ENCODE results near the gene SLC22A2. TPM values are rescaled to one million over a fixed set of nuclear protein-coding genes. Genes with fewer than 3 reads are reported as not detected.

SLC22A2 gene
- polyA plus RNA-seq, 4 donors = 0.04 TPM; not detected in 3

GRCh38 chr6:160298121-160298520, 39.5 kb upstream of the SLC22A2 start:
- 86 to 87% (median 86%) methylated on average over 8 of the region's 8 CpGs for WGBS, 3 donors
- Histone ChIP-seq H3K4me1 (ENCODE audit: control insufficient read depth in 3 of 3, insufficient read depth in 2 of 3, low read depth in 1 of 3, low read length in 2 of 3) (peaks cover 0 to 16% (median 10%) of the 10 kb centered on the region in 3 donors), H3K27me3 (ENCODE audit: control insufficient read depth in 3 of 3, insufficient read depth in 3 of 3, low read length in 3 of 3) (no peaks in the 10 kb centered on the region), H3K4me3 (ENCODE audit: low read depth in 1 of 3, low read length in 3 of 3) (no peak overlapping the region), H3K36me3 (ENCODE audit: control insufficient read depth in 3 of 3, insufficient read depth in 2 of 3, low read depth in 1 of 3, low read length in 3 of 3) (no peaks in the 10 kb centered on the region), H3K9me3 (ENCODE audit: control insufficient read depth in 2 of 2, insufficient read depth in 1 of 2, low read depth in 1 of 2, low read length in 1 of 2) (peaks cover 0 to 6% of the 10 kb centered on the region in 2 donors), H3K27ac (ENCODE audit: low read depth in 1 of 3, low read length in 2 of 3) (no peak overlapping the region)
- DNase-seq (no peak), FAIRE-seq (no peak)

- H3K4me3 ChIP-seq (ENCODE audit: low read depth in 1 of 3, low read length in 3 of 3) = no peak overlapping the region
- no peaks in the 10 kb centered on the region for H3K27me3 ChIP-seq (ENCODE audit: control insufficient read depth in 3 of 3, insufficient read depth in 3 of 3, low read length in 3 of 3)
- DNase-seq = peak; percentile 52 to 63
- no peaks in the 10 kb centered on the region for H3K36me3 ChIP-seq (ENCODE audit: control insufficient read depth in 3 of 3, insufficient read depth in 2 of 3, low read depth in 1 of 3, low read length in 3 of 3)
- peaks cover 0 to 16% (median 10%) of the 10 kb centered on the region in 3 donors for H3K4me1 ChIP-seq (ENCODE audit: control insufficient read depth in 3 of 3, insufficient read depth in 2 of 3, low read depth in 1 of 3, low read length in 2 of 3)
- FAIRE-seq = no peak
- WGBS, 3 donors = 52 to 69% (median 53%) methylated on average over 6 of the region's 6 CpGs
- H3K9me3 ChIP-seq (ENCODE audit: control insufficient read depth in 2 of 2, insufficient read depth in 1 of 2, low read depth in 1 of 2, low read length in 1 of 2) = peaks cover 0 to 1% of the 10 kb centered on the region in 2 donors
- H3K27ac ChIP-seq (ENCODE audit: low read depth in 1 of 3, low read length in 2 of 3) = no peak overlapping the region
Observed at GRCh38 chr6:160297310-160297709, 38.7 kb upstream of the SLC22A2 start.

DNA sequence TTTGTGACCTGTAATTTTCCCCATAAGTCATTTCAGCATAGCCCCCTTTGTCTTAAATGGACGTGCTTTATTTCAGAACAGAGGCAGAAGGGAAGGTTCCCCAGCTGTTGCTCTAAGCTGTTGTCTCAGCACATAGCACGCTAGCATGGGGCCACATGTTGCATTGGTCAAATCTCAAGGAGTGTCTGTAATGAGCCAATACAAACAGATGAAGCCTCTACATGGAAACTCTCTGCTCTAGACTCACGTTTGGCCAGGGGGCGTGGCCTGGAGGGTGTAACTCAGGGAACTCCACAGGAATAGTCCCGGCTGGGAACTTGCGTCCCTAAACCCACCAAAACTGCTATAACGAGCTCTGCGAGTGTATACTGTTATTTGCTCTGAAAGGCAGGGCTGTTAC, 35.2 kb upstream of the SLC22A2 start:
- no peaks in the 10 kb centered on the region for H3K9me3 ChIP-seq (ENCODE audit: control insufficient read depth in 2 of 2, insufficient read depth in 1 of 2, low read depth in 1 of 2, low read length in 1 of 2)
- H3K27me3 ChIP-seq (ENCODE audit: control insufficient read depth in 3 of 3, insufficient read depth in 3 of 3, low read length in 3 of 3) = no peaks in the 10 kb centered on the region
- no peaks in the 10 kb centered on the region for H3K36me3 ChIP-seq (ENCODE audit: control insufficient read depth in 3 of 3, insufficient read depth in 2 of 3, low read depth in 1 of 3, low read length in 3 of 3)
- no peak overlapping the region for H3K4me3 ChIP-seq (ENCODE audit: low read depth in 1 of 3, low read length in 3 of 3)
- FAIRE-seq (no peak), DNase-seq (peak in 1 of 2 donors; percentile 34)
- H3K27ac ChIP-seq (ENCODE audit: low read depth in 1 of 3, low read length in 2 of 3) = no peak overlapping the region
- 44 to 59% (median 55%) methylated on average over 8 of the region's 8 CpGs for WGBS, 3 donors
- H3K4me1 ChIP-seq (ENCODE audit: control insufficient read depth in 3 of 3, insufficient read depth in 2 of 3, low read depth in 1 of 3, low read length in 2 of 3) = no peaks in the 10 kb centered on the region

DNA sequence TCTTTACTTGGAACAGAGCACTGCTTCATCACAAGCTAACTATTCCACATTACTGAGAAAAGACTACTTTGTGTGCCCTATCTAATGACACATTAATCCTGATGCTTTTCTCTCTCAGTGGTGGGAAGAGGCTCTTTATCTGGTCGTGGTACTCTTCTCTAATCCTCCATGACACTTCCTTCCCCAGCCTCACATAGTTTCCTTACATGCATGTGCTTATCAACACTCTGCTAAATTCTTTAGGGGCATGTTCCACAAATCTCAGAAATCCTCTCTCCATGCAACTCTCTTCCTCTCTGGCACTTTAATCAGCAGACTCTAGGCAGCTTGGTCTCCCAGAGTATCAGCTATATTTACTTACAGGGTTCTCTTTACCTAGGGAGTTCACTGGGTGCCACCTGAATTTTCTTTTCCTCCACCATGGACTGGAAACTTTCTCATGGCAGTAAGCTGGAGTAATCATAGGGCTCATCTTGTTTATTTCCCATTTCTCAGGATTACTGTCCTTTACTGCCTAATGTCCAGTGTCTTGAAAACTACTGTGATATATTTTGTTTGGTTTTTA, 27.0 kb upstream of the SLC22A2 start:
- Histone ChIP-seq H3K4me3 (ENCODE audit: low read depth in 1 of 3, low read length in 3 of 3) (no peak overlapping the region), H3K27me3 (ENCODE audit: control insufficient read depth in 3 of 3, insufficient read depth in 3 of 3, low read length in 3 of 3) (no peaks in the 10 kb centered on the region), H3K4me1 (ENCODE audit: control insufficient read depth in 3 of 3, insufficient read depth in 2 of 3, low read depth in 1 of 3, low read length in 2 of 3) (no peaks in the 10 kb centered on the region), H3K27ac (ENCODE audit: low read depth in 1 of 3, low read length in 2 of 3) (no peak overlapping the region), H3K36me3 (ENCODE audit: control insufficient read depth in 3 of 3, insufficient read depth in 2 of 3, low read depth in 1 of 3, low read length in 3 of 3) (no peaks in the 10 kb centered on the region), H3K9me3 (ENCODE audit: control insufficient read depth in 2 of 2, insufficient read depth in 1 of 2, low read depth in 1 of 2, low read length in 1 of 2) (no peaks in the 10 kb centered on the region)
- FAIRE-seq (no peak), DNase-seq (no peak)
- 0 to 45% (median 18%) methylated on average over 1 of the region's 1 CpG for WGBS, 3 donors

DNA sequence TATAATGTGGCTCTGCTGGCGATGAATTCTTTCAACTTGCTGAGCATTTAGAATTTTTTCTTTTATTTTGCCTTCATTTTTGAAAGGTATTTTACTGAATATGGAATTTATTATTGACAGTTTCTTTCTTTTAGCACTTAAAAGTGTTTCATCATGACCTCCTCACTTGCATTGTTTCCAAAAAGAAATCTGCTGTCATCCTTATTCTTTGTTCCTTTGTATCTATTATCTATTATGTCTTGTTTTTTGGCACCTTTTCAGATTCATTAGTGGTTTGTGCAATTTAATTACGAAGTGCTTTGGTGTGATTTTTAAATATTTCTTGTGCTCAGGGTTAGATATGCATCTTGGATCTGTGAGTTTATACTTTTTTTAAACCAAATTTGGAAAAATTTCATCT, 26.0 kb upstream of the SLC22A2 start:
- H3K9me3 ChIP-seq (ENCODE audit: control insufficient read depth in 2 of 2, insufficient read depth in 1 of 2, low read depth in 1 of 2, low read length in 1 of 2) = no peaks in the 10 kb centered on the region
- no peak overlapping the region for H3K27ac ChIP-seq (ENCODE audit: low read depth in 1 of 3, low read length in 2 of 3)
- H3K27me3 ChIP-seq (ENCODE audit: control insufficient read depth in 3 of 3, insufficient read depth in 3 of 3, low read length in 3 of 3) = no peaks in the 10 kb centered on the region
- no peak overlapping the region for H3K4me3 ChIP-seq (ENCODE audit: low read depth in 1 of 3, low read length in 3 of 3)
- no peaks in the 10 kb centered on the region for H3K4me1 ChIP-seq (ENCODE audit: control insufficient read depth in 3 of 3, insufficient read depth in 2 of 3, low read depth in 1 of 3, low read length in 2 of 3)
- FAIRE-seq (no peak), DNase-seq (no peak)
- 86 to 93% (median 90%) methylated on average over 2 of the region's 2 CpGs for WGBS, 3 donors
- no peaks in the 10 kb centered on the region for H3K36me3 ChIP-seq (ENCODE audit: control insufficient read depth in 3 of 3, insufficient read depth in 2 of 3, low read depth in 1 of 3, low read length in 3 of 3)

DNA sequence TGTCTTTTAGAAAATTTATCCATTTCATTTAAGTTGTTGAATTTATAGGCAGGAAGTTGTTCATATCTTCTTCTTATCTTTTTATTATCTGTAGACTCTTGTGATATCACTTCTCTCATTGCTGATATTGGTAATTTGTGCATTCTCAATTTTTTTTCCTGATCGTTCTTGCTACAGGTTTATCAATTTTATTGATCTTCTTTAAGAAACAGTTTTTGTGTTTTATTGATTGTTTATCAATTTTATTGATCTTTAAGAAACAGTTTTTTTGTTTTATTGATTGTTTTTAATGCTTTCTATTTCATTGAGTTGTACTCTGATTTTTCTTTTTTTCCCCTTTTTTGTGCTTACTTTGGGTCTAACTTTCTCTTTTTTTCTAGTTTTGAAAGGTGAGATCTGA, 23.8 kb upstream of the SLC22A2 start:
- Histone ChIP-seq H3K4me1 (ENCODE audit: control insufficient read depth in 3 of 3, insufficient read depth in 2 of 3, low read depth in 1 of 3, low read length in 2 of 3) (no peaks in the 10 kb centered on the region), H3K4me3 (ENCODE audit: low read depth in 1 of 3, low read length in 3 of 3) (no peak overlapping the region), H3K27ac (ENCODE audit: low read depth in 1 of 3, low read length in 2 of 3) (no peak overlapping the region), H3K9me3 (ENCODE audit: control insufficient read depth in 2 of 2, insufficient read depth in 1 of 2, low read depth in 1 of 2, low read length in 1 of 2) (no peaks in the 10 kb centered on the region), H3K36me3 (ENCODE audit: control insufficient read depth in 3 of 3, insufficient read depth in 2 of 3, low read depth in 1 of 3, low read length in 3 of 3) (no peaks in the 10 kb centered on the region), H3K27me3 (ENCODE audit: control insufficient read depth in 3 of 3, insufficient read depth in 3 of 3, low read length in 3 of 3) (no peaks in the 10 kb centered on the region)
- WGBS, 3 donors = 0 to 33% (median 4%) methylated on average over 1 of the region's 1 CpG
- FAIRE-seq (no peak), DNase-seq (no peak)

- Histone ChIP-seq H3K4me3 (ENCODE audit: low read depth in 1 of 3, low read length in 3 of 3) (no peak overlapping the region), H3K27me3 (ENCODE audit: control insufficient read depth in 3 of 3, insufficient read depth in 3 of 3, low read length in 3 of 3) (no peaks in the 10 kb centered on the region), H3K27ac (ENCODE audit: low read depth in 1 of 3, low read length in 2 of 3) (no peak overlapping the region), H3K4me1 (ENCODE audit: control insufficient read depth in 3 of 3, insufficient read depth in 2 of 3, low read depth in 1 of 3, low read length in 2 of 3) (no peaks in the 10 kb centered on the region), H3K36me3 (ENCODE audit: control insufficient read depth in 3 of 3, insufficient read depth in 2 of 3, low read depth in 1 of 3, low read length in 3 of 3) (no peaks in the 10 kb centered on the region), H3K9me3 (ENCODE audit: control insufficient read depth in 2 of 2, insufficient read depth in 1 of 2, low read depth in 1 of 2, low read length in 1 of 2) (no peaks in the 10 kb centered on the region)
- 49 to 91% (median 87%) methylated on average over 2 of the region's 2 CpGs for WGBS, 3 donors
- DNase-seq (no peak), FAIRE-seq (no peak)
Observed at GRCh38 chr6:160279850-160280249, 21.2 kb upstream of the SLC22A2 start.

GRCh38 chr6:160278786-160279310, 20.2 kb upstream of the SLC22A2 start:
- no peaks in the 10 kb centered on the region for H3K36me3 ChIP-seq (ENCODE audit: control insufficient read depth in 3 of 3, insufficient read depth in 2 of 3, low read depth in 1 of 3, low read length in 3 of 3)
- no peaks in the 10 kb centered on the region for H3K4me1 ChIP-seq (ENCODE audit: control insufficient read depth in 3 of 3, insufficient read depth in 2 of 3, low read depth in 1 of 3, low read length in 2 of 3)
- no peaks in the 10 kb centered on the region for H3K9me3 ChIP-seq (ENCODE audit: control insufficient read depth in 2 of 2, insufficient read depth in 1 of 2, low read depth in 1 of 2, low read length in 1 of 2)
- no peak for DNase-seq
- no peak overlapping the region for H3K4me3 ChIP-seq (ENCODE audit: low read depth in 1 of 3, low read length in 3 of 3)
- no peak overlapping the region for H3K27ac ChIP-seq (ENCODE audit: low read depth in 1 of 3, low read length in 2 of 3)
- no peak for FAIRE-seq
- WGBS, 3 donors = 69 to 85% (median 71%) methylated on average over 12 of the region's 12 CpGs
- no peaks in the 10 kb centered on the region for H3K27me3 ChIP-seq (ENCODE audit: control insufficient read depth in 3 of 3, insufficient read depth in 3 of 3, low read length in 3 of 3)

GRCh38 chr6:160278311-160278710, 19.7 kb upstream of the SLC22A2 start:
- DNase-seq (no peak), FAIRE-seq (no peak)
- no peaks in the 10 kb centered on the region for H3K9me3 ChIP-seq (ENCODE audit: control insufficient read depth in 2 of 2, insufficient read depth in 1 of 2, low read depth in 1 of 2, low read length in 1 of 2)
- no peak overlapping the region for H3K4me3 ChIP-seq (ENCODE audit: low read depth in 1 of 3, low read length in 3 of 3)
- H3K4me1 ChIP-seq (ENCODE audit: control insufficient read depth in 3 of 3, insufficient read depth in 2 of 3, low read depth in 1 of 3, low read length in 2 of 3) = no peaks in the 10 kb centered on the region
- H3K27me3 ChIP-seq (ENCODE audit: control insufficient read depth in 3 of 3, insufficient read depth in 3 of 3, low read length in 3 of 3) = no peaks in the 10 kb centered on the region
- H3K27ac ChIP-seq (ENCODE audit: low read depth in 1 of 3, low read length in 2 of 3) = no peak overlapping the region
- WGBS, 3 donors = 91 to 95% (median 92%) methylated on average over 5 of the region's 5 CpGs
- no peaks in the 10 kb centered on the region for H3K36me3 ChIP-seq (ENCODE audit: control insufficient read depth in 3 of 3, insufficient read depth in 2 of 3, low read depth in 1 of 3, low read length in 3 of 3)

Measured in small intestine (tissue), 7 donors.